Measurements from ENCODE around the gene NPL.

DNA sequence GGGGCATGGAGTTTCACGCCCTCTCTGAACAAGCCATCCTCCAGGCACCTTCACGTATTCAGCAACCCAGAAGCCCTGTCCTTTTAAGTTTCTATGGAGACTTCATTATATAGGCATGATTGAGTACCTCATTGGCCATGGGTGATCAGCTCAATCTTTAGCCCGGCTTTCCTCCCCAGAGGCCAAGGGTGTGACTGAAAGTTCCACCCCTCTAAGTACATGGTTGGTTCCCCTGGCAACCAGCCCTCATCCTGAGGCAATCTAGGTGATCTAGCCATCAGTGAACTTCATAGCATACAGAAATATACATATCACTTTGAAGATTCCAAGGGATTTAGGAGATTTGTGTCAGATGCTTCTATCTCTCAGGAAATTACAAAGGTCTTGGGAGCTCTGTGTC is 28.2 kb downstream of the NPL start:
- no peak for TF ChIP-seq TOX (CRISPR knock-in tag; IDR thresholded peaks at IDR 0.05; ENCODE audit: borderline replicate concordance)
- TF ChIP-seq, protein P1, sequence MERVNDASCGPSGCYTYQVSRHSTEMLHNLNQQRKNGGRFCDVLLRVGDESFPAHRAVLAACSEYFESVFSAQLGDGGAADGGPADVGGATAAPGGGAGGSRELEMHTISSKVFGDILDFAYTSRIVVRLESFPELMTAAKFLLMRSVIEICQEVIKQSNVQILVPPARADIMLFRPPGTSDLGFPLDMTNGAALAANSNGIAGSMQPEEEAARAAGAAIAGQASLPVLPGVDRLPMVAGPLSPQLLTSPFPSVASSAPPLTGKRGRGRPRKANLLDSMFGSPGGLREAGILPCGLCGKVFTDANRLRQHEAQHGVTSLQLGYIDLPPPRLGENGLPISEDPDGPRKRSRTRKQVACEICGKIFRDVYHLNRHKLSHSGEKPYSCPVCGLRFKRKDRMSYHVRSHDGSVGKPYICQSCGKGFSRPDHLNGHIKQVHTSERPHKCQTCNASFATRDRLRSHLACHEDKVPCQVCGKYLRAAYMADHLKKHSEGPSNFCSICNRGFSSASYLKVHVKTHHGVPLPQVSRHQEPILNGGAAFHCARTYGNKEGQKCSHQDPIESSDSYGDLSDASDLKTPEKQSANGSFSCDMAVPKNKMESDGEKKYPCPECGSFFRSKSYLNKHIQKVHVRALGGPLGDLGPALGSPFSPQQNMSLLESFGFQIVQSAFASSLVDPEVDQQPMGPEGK (CRISPR knock-in tag; IDR thresholded peaks at IDR 0.05; ENCODE audit: borderline replicate concordance) = no peak
